GM18873 (cell line): ENCODE measurements around the gene GATAD2B.

Experiments used
- ATAC-seq: cut with Tn5 transposase; IDR thresholded peaks from one replicate; pipeline ENCODE4 v1.9.1; 2021; ENCODE audit warnings: mild to moderate bottlenecking, moderate library complexity, moderate number of reproducible peaks; ENCODE audit not compliant: unreplicated experiment, low FRiP score

Gene GATAD2B

GRCh38 chr1:153953859-153954365 is 31.1 kb upstream of the GATAD2B start:
- ATAC-seq = no peak

- no peak for ATAC-seq
Measured at GRCh38 chr1:153951801-153952200, 29.0 kb upstream of the GATAD2B start.

GRCh38 chr1:153951183-153951582 is 28.4 kb upstream of the GATAD2B start:
- ATAC-seq = no peak

GRCh38 chr1:153946622-153947241 is 24.0 kb upstream of the GATAD2B start, which contains the start of gene DENND4B:
DENND4B (minus strand) TSS chr1:153946718; CDS start chr1:153944374, 2,344 bp downstream.
- peak; percentile 32 for ATAC-seq

GRCh38 chr1:153945795-153946621 is 23.2 kb upstream of the GATAD2B start:
- peak; percentile 62 for ATAC-seq

DNA sequence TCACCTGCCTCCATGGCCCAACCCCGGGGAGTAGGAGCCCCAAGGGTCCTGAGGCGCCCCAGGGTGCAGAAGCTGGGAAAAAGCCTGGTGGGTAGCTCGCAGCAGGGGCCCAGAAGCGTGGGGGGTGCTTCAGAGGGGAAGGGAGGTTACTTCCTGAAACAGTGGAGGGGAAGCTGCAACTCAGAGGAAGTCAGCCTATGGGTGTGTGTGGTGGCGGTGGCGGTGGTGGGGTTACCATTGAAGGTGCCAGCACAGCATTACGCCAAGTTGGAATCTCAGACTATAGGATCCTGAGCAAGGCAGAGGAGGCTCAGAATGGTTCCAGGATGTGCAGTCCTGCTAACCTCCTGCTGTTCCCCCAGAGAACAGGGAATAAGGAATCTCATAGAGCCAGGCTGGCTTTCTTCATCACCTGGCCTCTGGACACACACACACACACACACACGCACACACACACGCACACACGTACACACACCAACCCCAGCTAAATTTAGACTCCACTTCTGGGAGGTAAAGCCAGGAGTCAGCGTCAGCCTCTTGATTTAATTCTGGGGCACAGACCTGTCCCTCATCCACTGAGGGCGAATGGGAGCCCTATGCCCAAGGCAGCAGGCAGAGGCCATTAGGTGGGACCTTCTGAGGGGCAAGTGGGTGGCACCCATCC is 22.5 kb upstream of the GATAD2B start:
- ATAC-seq = peak; percentile 23

- ATAC-seq = no peak
Measured at GRCh38 chr1:153944827-153945117, 22.0 kb upstream of the GATAD2B start.

DNA sequence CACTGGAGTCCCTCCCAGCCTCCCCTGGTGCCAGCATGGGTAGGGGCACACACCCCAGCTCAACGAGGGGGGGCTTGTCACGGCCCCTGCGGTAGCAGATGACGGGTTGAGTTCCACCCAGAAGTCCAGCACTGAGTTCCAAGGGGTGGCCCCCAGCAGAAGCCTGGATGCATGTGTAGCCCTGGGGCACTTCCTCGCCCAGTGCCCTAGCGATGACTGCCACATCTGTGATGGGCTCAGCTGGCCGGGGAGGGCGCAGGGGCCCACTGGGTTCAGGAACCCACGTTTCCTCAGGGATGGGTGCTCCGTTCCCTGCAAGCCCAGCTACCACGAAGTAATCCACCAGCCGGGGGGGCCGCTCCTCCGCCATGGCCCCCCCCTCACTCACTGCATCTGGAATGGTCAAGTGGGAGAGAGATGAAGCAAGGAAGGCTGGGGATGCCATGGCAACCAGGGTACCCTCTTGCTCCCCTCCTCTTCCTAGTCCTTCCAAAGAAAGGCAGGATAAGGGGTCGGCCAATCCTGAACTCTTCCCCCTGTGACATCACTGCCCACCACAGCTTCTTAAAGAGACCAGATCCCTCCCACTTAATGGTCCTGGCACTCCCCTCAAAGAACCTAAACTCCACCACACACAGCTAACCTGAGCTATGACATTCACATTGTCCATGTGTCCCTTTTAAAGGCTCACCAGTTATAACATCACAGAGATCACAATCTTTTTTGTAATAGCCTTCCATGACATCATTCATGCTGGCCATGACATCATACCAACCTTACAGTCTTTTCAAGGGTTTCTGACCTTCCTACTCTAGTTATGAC is 21.4 kb upstream of the GATAD2B start:
- no peak for ATAC-seq

DNA sequence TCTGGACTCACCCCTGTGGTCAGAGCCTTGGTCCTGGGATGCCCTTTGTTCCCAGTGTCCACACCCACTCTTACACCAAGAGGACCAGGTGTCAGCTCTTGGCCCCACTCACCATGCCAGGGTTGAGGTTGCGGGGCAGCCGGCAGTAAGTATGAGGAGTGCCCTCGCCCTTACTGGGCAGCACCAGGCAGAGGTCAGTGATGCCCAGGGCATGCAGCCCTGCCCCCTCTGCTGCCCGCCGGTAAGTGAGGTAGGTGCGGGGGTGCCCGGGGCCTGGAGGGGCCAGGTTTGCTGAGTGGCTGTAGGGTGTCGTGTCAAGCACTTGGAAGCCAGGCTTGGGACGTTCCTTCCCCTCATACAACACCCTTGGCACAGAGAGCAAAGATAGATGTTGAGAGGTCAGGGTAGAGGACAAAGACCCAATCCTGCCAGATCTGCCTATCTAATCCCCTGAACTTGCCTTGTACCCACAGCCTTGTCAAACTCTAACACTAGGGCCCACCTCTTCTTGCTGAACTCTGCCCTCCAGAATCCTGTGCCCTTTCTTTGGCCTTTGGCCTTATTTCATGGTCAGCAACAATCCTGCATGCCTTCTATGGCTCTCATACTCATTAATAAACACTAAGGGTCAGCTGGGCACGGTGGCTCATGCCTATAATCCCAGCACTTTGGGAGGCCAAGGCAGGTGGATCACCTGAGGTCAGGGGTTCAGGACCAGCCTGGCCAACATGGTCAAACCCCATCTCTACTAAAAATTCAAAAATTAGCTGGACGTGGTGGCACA is 20.2 kb upstream of the GATAD2B start:
- no peak for ATAC-seq

DNA sequence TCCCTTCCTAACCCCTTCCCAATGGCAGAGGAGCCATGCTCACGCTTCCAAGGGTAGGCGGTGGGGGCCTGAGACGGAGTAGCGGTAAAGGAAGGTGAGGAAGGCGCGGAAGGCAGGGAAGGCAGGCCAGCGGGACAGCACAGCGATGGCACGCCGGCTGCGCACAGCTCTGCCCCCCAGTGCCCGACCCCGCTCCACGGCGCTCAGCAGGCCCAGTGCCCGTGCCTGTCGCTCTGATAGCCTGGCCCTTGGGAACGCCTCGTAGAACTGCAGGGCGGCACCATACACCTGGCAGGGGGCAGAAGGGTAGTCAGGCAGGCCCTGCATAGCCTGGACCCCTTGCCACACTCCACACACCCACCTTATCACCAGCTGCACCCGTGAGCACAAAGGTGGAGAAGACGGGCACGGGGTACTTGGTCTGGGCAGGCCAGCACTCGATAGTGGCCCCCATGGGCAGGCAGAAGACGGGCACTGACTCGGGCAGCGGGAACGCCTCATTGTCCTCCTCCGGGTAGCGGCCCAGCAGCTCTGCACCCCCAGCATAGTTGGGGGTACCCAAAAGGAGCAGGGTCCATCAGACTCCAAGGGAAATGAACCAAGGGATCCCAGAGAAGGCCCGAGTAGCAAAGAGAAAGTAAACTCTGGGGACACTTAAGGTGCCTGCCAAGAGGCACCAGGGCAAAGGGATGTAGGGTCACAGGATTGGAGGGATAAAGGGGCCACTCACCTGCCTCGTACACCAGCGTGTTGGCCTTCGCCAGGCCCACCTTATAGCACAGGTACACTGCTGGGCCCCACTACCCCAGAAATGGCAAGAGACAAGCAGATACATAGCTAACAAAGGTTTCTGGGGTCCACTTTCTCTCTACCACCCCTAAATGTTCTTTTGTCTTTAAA is 19.3 kb upstream of the GATAD2B start:
- no peak for ATAC-seq

DNA sequence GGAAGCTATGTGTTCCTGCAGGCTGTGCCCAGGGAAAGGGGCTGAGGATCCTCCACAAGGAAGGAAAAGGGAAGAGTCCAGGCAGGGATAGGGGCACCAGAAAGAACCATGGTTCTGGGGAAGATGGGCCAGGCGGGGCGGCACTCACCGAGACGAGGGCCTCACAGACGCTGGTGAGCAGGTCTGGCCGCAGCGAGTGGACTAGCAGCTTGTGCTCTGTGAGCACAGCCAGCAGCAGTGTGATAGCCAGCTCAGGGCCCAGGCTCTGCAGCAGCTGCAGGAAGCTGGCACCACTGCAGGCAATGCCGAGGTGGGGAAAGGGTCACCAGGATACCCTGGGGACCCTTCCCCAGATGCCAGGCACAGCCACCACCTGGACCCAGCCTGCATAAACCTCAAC is 18.0 kb upstream of the GATAD2B start:
- ATAC-seq = no peak

DNA sequence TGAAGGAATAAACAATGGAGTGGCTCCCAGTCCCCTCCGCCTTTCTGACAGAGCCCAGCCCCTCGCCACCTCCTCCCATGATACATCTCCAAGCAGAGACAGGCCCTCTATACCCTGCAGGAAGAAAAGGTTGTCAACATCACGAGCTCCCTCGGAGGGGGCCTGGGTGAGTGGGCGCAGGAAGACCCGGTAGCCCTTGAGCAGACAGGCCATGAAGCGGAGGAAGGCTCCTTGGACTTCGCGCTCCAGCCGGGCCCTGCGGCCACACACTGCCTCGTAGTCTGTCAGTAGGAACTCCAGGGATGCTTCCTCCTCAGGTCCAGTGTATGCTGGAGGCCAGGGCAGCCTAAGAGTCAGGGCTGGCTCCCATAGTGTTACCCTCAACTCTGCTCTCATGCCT is 16.7 kb upstream of the GATAD2B start:
- no peak for ATAC-seq

DNA sequence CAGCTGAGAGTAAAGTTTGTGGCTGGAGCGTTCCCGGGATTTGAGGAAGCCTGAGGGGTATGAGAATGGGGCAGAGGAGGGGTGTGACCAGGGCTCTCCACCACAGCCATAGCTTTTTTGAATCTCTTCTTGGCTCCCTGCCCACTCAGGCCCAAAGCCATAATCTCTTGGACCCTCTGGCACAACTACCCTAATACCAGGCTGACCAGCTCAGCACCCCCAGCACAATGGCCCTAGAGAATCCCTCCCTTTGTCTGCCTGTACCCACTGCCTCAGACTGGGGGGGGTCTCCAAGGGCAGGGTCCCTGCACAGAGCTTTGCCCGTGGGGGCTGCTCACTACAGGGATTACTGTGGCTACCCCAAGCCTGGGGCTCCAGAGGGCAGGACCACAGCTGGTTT is 16.2 kb upstream of the GATAD2B start:
- ATAC-seq = no peak

- no peak for ATAC-seq
Measured at GRCh38 chr1:153937331-153937730, 14.6 kb upstream of the GATAD2B start.

DNA sequence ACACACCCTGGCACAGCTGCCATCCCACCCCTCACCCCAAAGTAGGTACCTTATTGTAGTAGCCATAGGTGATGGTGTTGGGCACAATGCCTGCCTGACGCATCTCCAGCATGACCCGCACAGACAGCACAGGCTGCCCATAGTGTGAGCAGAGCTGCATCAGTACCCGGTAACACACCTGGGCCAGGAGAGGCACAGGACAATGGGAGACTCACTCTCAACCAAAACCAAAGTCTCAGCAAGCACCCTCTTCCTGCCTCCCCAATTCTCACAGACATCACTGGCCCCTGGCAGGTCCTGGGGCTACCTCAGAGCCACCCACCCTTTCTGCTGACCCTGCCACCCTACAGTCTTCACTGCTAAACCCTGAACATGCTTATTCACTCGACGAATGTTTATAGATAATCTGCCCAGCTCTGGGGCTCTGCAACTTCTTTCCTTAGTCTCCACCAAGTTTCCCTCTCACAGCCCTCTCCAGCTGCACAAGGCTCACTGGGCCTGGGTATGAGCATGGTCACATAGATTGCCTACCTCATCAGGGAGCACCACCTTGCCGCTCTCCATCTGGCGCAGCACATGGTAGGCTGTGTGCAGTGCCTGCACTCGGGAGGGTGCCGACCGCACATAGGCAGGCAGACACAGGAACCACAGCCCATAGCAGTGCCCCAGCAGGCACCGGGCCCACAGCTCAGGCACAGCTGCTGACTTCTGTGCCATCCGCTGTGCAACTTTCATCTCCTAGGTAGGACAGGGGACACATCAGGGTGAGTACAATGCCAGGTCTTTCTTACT is 13.4 kb upstream of the GATAD2B start:
- no peak for ATAC-seq

DNA sequence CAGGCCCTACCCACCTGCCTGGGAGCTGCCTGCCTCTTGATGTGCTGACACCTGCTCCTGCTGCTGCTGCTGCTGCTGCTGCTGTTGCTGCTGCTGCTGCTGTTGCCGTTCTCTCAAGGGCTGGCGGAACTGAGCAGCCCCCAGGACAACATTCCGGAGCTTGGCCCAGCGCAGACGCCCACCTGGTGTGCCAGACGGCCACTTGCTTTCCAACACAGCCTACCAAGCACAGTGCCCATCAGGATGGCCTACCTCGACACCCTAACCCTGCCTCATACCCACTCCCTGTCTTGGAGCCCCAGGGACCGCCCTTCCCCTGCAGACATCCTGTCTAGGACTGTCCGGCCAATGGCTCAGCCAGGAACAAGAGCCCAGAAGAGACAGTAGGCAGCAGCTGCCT is 12.0 kb upstream of the GATAD2B start:
- no peak for ATAC-seq

GRCh38 chr1:153933955-153934354 is 11.2 kb upstream of the GATAD2B start:
- no peak for ATAC-seq

GRCh38 chr1:153933430-153933829 is 10.7 kb upstream of the GATAD2B start:
- ATAC-seq = no peak
